GM18909 (cell line): ENCODE data around the gene SRP72.
A peak's percentile ranks its signal among the peaks of the same experiment; 100 is the strongest.
"Not testable (repeated sequence)": the region's sequence is repeated elsewhere in the genome, so short reads cannot be mapped to it uniquely, and the experiment has no call there.

Experiments used
- ATAC-seq: cut with Tn5 transposase; IDR thresholded peaks from one replicate; pipeline ENCODE4 v1.9.1; 2021; ENCODE audit warnings: mild to moderate bottlenecking; ENCODE audit not compliant: unreplicated experiment, poor library complexity

Gene SRP72

DNA sequence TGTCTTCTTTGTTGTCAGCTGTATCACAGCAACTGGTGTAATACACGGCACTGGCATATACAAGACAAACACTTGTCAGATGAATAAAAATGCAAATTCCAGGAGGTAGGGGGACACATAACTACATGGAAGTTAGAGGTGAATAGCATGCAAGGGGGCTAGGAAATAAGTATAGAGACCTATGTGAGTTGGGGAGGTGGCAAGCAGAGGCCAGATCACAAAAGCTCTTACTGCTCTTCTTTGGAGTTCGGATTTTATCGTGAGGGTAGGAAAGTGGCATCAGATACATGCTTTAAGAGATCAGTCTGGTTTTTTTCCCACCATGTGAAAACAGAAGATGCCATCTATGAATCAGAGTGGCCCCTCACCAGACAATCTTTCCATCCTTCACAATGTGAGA is 2.8 kb upstream of the SRP72 start:
- ATAC-seq = no peak

DNA sequence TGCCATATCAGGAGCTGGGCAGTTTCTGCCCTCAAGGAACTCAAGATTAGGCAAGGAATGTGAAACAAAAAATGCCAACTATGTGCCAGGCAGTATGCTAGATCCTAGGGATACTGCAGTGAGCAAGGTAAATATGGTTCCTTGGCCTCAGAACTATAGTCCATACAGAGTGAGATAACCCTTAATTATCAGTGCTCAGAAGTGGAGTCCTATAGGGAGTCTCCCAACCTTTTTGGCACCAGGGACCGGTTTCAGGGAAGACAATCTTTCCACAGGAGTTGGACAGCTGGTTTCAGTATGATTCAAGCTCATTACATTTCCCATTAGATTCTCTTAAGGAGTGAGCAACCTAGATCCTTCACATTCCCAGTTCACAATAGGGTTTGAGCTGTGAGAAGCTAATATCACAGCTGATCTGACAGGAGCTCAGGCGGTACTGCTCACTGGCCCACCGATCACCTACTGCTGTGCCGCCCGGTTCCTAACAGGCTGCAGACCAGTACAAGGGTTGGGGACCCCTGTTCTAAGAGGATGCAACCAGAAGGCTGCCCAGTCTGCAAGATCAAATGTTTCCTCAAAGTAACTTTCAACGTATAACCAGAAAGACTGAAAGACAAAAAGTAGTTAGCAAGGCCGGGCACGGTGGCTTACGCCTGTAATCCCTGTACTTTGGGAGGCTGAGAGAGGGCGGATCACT is 1.7 kb upstream of the SRP72 start:
- ATAC-seq = no peak

DNA sequence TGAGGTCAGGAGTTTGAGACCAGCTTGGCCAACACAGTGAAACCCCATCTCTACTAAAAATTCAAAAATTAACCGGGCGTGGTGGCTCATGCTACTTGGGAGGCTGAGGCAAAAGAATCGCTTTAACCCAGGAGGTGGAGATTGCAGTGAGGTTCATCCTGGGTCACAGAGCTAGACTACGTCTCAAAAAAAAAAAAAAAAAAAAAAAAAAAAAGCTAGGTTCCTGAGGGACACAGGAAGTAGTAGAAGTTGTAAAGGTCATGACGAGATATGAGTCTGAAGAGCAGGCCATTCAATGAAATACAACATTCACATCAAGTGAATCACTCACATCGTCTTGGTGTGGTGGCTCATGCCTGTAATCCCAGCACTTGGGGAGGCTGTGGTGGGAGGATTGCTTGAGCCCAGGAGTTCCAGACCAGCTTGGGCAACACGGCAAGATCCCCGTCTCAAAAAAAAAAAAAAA is 1.1 kb upstream of the SRP72 start:
- ATAC-seq = not testable (repeated sequence)

DNA sequence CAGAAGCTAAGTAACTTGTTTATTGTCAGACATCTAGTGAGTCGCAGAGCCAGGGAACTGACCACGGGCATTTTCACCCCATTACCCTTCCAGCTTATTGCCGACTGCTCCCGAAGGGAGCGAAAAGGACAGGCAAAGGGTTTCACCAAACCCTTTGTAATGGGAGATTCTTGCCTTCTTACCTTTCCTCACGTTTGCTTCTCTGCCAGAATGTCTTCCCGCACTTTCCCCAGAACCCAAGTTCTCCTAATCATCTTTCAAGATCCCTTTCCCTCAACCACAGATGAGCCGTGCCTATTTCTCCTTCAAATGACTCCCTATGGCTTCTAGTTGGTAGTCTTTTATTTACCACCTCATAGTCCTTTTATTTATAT is 520 bp upstream of the SRP72 start:
- ATAC-seq = no peak

DNA sequence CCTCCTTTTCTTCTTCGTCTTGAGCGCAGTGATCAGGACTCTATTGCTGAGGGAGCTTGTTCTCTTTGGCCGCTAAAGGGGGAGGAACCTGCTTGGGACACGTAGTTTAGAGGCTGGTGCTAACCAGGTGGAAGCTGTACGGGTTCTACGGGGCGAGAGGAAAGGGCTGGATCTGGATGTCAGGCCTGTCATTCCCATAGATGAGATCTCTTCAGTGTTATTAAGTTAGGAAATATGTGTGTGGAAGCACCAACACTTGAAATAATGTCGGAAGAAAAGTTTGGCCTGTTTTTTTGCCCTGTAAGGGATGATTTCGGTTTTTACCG is 643 bp downstream of the SRP72 start:
- peak; percentile 55 for ATAC-seq

DNA sequence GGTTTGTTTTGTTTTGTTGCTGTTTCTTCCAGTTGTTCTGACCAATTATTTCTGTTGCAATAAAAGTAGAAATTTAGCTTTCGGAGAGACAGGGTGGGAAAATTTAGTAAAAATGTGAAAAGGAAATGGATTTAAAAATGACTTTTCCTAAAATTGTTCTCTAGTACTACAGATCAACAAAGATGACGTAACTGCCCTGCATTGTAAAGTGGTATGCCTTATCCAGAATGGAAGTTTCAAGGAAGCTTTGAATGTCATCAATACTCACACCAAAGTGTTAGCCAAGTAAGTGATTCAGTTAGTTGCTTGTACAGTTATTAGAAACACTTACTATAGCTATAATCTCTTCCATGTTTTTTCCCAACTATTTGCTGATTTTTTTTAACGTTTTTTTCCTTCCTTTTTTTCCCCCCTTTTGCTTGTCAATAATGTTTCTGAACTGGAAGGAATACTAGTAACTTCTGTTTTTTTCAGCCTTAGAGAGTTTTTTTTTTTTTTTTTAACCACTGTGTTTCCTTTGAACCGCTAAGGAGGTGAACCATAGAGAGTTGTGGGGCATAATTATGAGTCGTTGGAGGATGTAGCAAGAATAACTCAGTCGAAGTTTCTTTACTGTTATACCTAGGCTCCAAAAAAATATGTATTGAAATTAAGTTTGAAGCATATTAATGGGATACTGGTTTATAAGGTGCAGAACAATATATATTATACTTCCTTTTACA is 2.2 kb downstream of the SRP72 start:
- no peak for ATAC-seq

DNA sequence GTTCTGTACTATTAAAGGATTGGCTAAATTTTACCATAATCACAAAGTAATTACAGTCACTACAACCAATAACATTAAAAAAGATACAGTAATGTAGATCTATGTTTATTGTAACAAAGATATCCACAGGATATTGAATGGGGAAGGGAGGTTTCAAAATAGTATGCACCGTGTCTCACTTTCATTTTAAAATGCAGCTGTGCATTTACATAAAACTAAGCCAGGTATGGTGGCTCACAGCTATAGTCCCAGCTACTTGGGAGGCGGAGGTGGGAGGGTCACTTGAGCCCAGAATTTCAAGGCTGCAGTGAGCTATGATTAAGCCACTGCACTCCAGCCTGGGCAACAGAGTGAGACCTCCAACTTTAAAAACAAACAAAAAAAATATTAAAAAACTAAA is 8.5 kb downstream of the SRP72 start:
- peak; percentile 92 for ATAC-seq

DNA sequence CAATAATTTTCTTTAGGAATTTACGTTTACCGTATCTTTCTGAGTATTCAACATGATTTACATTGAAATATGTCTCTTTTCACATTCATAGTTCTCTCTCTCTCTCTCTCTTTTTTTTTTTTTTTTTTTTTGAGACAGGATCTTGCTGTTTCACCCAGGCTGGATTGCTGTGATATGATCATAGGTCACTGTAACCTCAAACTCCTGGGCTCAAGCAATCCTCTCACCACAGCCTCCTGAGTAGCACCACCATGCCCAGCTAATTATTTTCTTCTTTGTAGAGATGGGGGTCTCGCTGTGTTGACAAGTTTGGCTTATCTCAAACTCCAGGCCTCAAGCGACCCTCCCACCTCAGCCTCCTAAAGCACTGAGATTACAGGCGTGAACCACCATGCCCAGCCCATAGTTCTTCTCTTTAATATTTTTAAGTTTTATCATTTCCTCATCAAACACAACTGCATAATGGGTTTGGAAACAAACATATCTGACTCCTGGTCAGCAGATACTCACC is 9.8 kb downstream of the SRP72 start:
- ATAC-seq = no peak

DNA sequence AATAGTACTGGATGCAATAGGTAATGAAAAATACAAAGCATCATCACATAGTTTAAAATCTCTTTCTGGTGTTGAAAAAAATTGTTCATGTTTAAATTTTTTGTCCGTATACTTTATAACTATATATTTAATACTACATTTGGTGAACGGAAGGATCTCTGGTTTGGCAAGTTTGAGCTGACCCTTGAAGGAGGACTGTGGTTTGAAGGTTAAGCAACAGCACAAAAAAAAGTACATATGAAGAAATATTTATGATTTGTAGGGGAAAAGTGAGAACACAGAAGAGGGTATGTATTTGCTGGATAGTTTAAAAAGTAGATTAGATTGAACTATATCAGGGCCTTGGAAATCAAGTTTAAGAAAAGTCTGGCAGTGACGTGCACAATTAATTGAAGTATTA is 13.3 kb downstream of the SRP72 start:
- no peak for ATAC-seq

DNA sequence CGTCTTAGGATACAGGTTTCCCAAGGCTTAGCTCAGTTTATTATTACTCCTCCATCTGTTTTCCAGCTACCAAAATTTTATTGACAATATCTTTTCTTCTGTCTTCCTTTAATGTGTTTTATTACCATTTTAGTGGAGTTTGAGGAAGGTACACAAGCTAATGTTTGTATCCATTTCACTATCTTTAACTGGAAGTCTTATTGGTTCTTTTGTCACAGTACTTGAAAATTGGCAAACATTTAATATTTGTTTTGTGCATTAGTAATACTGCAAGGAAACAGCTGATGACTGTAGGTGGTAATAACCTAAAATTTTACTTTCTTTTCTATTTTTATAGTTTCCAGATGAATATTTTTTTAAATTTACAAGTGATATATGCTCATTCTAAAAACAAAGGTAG is 28.8 kb downstream of the SRP72 start:
- no peak for ATAC-seq

DNA sequence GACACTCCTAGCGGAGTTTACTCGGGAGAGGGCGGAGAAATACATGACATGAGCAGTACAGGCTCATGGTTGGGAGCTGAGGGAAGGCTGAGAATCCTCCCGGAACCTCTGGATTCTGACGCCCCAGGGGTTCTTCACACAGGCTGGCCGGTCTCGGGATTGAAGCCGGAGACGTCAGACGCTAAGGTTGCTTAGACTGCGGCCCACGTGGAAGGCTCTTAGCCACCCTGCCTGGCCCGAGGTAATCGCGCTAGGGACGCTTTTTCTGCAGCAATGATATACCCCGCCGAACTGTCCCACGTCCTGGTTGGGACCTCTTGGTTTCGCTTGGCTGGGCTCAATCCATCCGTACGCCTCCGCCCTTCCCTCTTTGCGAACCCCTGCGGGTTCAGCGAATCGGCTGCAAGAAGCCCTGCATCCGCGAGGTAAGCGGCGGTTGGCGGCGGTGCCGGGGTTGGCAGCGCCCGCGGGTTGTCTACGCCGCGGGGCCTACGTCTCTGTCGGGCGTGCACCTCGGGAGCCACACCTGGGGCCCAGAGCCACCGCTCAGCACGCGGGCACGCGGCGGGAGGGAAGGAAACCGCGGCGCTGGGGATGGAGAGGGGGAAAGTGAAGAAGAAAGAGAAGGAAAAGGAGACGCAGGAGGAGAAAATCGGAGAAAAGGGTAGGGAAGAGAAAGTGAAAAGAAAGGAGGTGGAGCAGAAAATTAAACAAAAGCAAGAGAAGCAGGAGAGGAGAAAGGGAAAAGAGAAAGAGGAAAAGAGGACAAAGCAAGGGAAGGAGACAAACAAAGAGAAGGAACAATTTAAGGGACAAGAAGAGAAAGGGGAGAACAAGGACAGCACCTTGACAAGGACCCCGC is 38.1 kb downstream of the SRP72 start, which contains the start of gene ARL9:
ARL9 (plus strand) TSS at position 523 of the 862 bp plus-strand sequence; CDS start at position 595, 72 bp downstream.
- peak; percentile 73 for ATAC-seq

DNA sequence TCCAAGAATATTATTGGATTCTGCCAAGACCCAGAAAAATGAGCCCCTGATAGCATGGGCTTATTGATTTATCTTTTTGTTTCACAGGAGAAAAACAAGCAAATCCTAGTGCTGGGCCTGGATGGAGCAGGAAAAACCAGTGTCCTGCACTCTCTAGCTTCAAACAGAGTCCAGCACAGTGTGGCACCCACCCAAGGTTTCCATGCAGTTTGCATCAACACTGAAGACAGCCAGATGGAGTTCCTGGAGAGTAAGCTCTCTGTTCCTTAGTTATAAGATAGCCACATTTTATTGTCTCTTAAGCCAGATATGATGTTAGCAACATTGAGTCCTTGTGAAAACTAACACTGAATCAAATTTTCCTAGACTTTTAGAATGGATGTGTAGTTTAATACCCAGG is 43.7 kb downstream of the SRP72 start:
- ATAC-seq = no peak

DNA sequence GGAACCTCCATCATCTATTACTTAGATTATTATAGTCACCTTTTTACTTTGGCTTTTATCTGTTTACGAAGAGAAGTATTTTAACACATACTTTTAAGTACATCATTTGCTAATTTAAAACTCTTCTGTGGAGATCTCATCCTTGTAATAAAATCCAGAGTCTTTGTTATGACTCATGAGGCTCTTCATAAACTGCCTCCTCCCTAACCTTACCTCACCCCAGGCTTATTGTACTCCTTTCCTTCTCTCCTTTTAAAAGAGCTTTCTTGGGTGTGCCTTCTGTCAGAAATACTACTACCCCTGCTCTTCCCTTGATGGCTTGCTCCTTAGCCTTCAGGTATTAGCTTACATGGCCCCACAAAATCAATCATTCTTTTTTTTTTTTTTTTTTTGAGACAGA is 44.7 kb downstream of the SRP72 start:
- no peak for ATAC-seq

DNA sequence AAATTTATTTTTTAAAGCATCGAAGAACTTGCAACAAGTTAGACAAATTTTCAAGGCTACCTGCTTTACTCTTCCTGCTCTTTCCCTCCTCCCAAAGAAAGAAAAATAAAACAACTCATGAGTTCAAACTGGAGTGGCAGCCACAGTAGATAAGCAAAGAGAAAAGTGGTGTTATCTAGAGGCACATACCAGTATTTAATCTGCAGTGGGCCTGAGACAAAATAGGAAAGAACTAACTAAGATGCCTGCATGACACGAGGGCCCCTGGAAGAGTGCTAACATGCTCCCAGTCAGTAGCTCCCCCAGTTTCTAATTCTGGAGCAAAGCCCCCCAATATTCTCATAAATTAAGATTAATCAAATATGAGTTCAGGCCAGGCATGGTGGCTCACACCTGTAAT is 46.1 kb downstream of the SRP72 start:
- no peak for ATAC-seq

DNA sequence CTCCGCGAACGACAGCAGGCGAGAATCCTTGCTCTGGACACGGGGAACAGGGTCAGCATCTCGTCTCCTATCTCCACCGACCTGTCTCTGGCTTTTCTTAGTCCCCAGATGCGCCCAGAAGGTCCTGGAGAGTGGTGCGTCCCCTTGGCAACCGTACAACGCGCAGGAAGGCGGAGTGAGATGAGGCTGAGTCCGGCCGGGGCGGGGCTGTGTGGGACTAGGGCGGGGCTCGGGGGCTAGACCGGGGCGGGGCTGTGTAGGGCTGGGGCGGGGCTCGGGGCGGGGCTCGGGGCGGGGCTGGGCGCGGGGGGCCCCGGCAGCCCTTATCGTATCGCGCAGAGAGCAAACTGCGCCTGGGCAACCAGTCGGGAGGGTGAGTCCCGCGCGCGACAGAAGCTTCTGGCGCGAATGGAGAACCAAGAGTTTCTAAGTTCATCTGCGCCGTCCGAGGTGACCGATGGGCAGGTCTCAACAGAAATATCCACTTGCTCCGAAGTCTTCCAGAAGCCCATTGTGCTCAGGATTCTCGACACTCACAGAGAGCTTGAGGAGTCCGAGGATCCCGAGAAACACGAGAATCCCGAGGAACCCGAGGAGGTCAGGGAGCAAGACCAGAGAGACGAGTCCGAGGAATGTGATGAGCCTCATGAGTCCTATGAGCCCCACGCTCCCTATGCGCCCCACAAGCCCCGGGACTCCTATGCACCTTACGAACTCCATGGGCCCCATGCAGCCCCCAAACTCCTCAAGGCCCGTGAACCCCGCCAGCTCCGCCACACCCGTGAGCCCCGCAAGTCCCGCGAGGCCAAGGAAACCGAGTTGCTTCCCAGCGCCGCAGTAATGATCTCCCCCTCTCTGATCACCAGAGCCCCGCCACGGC is 63.1 kb downstream of the SRP72 start:
- ATAC-seq = peak; percentile 91

DNA sequence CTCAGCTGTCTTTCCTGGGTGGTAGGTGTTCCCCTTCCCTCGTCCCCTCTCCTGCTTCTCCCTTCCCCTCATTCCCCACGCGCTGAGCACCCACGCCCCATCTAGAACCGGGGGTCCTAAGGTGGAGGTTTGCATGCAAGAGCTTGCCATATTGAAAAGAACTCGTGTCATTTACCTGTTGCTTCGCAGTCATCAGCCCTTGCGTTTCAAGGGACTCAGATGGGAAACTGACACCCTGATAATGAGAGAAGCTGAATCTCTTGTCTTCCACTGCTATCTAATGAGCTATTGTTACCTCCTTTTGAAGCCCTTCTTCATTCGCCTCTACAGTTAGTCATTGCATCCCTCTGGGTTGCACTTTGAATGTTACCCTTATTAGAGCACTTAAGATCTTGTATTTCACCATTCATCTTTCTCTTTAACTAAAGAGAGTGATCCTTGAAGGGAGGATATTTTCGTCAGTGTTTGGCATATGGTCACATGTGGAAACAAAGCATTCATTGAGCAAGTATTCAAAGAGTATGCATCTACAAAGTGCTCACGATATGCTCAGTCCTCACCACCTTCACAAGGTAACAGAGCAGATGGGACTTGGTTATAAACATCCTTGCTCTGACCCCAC is 63.8 kb downstream of the SRP72 start:
- ATAC-seq = no peak

DNA sequence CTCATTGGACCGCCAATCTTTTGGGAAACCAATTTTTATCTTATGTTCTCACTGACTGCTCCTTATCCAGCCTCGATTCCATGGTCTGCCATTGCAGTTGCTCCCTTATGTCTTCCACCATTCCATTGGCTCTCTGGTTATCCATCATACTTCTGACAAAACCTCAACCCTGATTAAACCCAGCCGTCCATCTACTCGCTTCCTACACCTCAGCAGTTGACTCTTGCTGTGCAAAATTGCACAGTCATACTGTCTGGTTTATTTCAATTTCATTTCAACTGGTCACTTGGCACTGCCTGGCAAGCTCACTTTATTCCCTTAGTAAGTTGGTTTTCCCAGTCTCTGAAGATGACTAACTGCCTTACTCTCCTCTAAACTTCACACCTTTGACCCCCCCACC is 64.4 kb downstream of the SRP72 start:
- ATAC-seq = no peak

DNA sequence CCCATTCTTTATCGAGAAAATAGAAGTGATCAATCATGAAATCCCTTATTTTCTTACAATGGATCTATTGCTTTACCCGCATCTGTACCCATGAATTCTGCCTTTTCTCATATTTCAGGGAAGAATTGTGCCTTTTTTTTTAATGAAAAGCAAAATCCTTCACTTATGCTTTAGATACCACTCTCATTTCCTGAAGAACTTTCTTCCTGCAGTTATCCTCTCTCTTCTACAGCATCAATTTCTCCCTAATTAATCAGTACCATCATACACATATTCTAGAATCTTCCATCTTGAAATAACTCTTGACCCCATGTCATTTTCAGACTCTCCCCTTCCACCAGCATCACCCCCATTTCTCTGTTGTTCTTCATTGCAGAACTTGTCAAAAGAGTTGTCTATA is 64.8 kb downstream of the SRP72 start:
- ATAC-seq = no peak

DNA sequence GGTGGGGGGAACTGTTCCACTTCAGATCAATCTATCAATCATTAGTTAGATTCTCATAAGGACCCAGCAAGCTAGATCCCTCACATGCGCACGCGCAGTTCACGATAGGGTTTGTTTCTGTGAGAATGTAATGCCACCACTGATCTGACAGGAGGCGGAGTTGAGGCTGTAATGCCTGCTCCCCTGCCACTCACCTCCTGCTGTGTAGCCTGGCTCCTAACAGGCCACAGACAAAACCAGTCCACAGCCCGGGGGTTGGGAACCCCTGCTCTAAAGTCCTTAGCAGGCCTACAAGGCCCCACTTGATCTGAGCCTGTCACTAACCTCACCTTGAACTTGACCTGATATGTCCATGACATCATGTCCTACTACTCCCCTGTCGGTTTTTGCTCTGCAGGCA is 68.5 kb downstream of the SRP72 start:
- ATAC-seq = no peak

DNA sequence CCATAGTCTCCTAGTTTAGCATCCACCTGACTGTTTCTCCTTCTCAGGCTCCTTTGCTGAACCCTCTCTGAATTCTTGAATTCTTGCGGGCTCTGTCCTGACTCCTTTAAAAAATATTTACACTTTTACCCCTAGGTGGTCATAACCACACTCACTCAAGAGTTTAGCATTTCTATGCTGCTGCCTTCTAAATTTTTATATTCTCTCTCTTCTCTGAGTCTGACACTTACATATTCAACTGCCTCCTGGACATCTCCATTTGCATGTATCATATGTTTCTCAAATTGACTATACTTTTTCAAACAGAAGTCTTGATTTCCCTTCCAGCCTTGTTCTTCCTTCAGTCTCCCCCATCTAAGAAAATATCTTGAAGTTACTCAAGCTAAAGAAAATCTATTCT is 69.7 kb downstream of the SRP72 start:
- no peak for ATAC-seq
